CD4-positive, alpha-beta T cell treated with Interleukin-21 for 1 hour (primary cell): ENCODE data around the gene PIP4P1.
A peak's percentile ranks its signal among the peaks of the same experiment; 100 is the strongest.
"Not testable (repeated sequence)": the region's sequence is repeated elsewhere in the genome, so short reads cannot be mapped to it uniquely, and the experiment has no call there.

ENCODE experiments used
- DNase-seq: peaks from one replicate; pipeline ENCODE4 v3.0.0-alpha.2; 2020

The PIP4P1 gene

GRCh38 chr14:20472536-20473169 lies 11.4 kb upstream of the PIP4P1 start:
- DNase-seq: no peak

- DNase-seq: no peak
These were observed 9.3 kb upstream of the PIP4P1 start for GRCh38 chr14:20470603-20470901.

GRCh38 chr14:20469890-20470602 lies 8.8 kb upstream of the PIP4P1 start:
- DNase-seq: peak; percentile 54

- peak; percentile 93 for DNase-seq
These were observed 8.1 kb upstream of the PIP4P1 start, which contains the start of gene PNP for GRCh38 chr14:20469242-20469889. PNP (plus strand) TSS chr14:20469406; CDS start chr14:20469525, 119 bp downstream.

GRCh38 chr14:20468764-20469241 lies 7.6 kb upstream of the PIP4P1 start:
- no peak for DNase-seq

GRCh38 chr14:20460458-20461224 lies 593 bp downstream of the PIP4P1 start:
- peak; percentile 80 for DNase-seq

- DNase-seq: no peak
These were observed 3.0 kb downstream of the PIP4P1 start for GRCh38 chr14:20458031-20458789.

GRCh38 chr14:20456971-20457370 lies 4.3 kb downstream of the PIP4P1 start:
- no peak for DNase-seq

GRCh38 chr14:20455355-20456300 lies 5.6 kb downstream of the PIP4P1 start:
- DNase-seq: no peak

- peak; percentile 98 for DNase-seq
These were observed 6.5 kb downstream of the PIP4P1 start, which contains the start of the genes APEX1 and OSGEP for GRCh38 chr14:20454516-20455354. APEX1 (plus strand) TSS chr14:20455226; CDS start chr14:20455646, 420 bp downstream. OSGEP (minus strand) TSS chr14:20454812; CDS start chr14:20454683, 129 bp downstream.

GRCh38 chr14:20452831-20453230 lies 8.4 kb downstream of the PIP4P1 start:
- DNase-seq: not testable (repeated sequence)

GRCh38 chr14:20446889-20447288 lies 14.3 kb downstream of the PIP4P1 start:
- no peak for DNase-seq

GRCh38 chr14:20443650-20444049 lies 17.6 kb downstream of the PIP4P1 start:
- not testable (repeated sequence) for DNase-seq

- no peak for DNase-seq
These were observed 19.8 kb downstream of the PIP4P1 start for GRCh38 chr14:20441461-20441860.

GRCh38 chr14:20440882-20441281 lies 20.4 kb downstream of the PIP4P1 start:
- no peak for DNase-seq

- no peak for DNase-seq
These were observed 20.8 kb downstream of the PIP4P1 start for GRCh38 chr14:20440465-20440864.

- DNase-seq: no peak
These were observed 22.6 kb downstream of the PIP4P1 start for GRCh38 chr14:20438664-20439063.

GRCh38 chr14:20436363-20436755 lies 24.9 kb downstream of the PIP4P1 start:
- no peak for DNase-seq

- no peak for DNase-seq
These were observed 25.5 kb downstream of the PIP4P1 start, which contains the start of gene KLHL33 for GRCh38 chr14:20435582-20436362. KLHL33 (minus strand) TSS chr14:20436166; CDS start chr14:20435811, 355 bp downstream.
